AG10803 (cell line): ENCODE data around the gene MYMK.

Source experiments
- DNase-seq: peaks from one replicate; pipeline ENCODE4 v3.0.0; 2010; ENCODE audit warnings: low read depth
- H3K4me3 ChIP-seq: 2 replicates; pipeline ENCODE4 v1.5.1; 2011; ENCODE audit warnings: mild to moderate bottlenecking, low read length, control low read depth
- TF ChIP-seq, protein P1 (sequence below): conservative IDR thresholded peaks from 2 replicates; pipeline ENCODE4 v1.5.1; 2011; ENCODE audit warnings: mild to moderate bottlenecking, low read length, control low read depth, inconsistent platforms

MYMK gene

DNA sequence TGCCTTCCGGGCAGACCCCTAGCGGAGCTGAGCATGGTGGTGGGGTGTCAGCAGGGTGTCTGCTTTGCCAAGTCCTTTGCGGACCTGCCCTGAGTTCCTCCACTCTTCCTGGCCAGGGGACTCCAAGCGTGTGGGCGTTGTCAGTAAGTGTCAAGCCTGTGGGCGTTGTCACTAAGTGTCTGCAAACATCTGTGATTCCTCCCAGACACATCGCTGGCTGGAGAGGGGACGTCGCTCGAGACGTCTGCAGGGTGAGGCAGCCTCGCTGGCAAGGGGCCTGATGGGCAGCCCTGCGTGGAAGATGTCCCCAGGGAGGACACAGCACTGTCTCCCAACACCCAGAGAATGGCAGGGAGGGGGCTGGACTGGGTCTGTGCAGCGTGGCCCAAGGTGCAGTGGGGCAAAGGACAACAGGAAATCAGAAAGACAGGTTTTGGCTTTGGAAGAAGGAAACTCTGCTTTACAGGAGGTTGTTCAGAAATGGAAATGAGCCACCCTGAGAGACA lies 38.6 kb upstream of the MYMK start:
- no peak overlapping the region for H3K4me3 ChIP-seq
- peak; percentile 30 for DNase-seq
- TF ChIP-seq, protein P1, sequence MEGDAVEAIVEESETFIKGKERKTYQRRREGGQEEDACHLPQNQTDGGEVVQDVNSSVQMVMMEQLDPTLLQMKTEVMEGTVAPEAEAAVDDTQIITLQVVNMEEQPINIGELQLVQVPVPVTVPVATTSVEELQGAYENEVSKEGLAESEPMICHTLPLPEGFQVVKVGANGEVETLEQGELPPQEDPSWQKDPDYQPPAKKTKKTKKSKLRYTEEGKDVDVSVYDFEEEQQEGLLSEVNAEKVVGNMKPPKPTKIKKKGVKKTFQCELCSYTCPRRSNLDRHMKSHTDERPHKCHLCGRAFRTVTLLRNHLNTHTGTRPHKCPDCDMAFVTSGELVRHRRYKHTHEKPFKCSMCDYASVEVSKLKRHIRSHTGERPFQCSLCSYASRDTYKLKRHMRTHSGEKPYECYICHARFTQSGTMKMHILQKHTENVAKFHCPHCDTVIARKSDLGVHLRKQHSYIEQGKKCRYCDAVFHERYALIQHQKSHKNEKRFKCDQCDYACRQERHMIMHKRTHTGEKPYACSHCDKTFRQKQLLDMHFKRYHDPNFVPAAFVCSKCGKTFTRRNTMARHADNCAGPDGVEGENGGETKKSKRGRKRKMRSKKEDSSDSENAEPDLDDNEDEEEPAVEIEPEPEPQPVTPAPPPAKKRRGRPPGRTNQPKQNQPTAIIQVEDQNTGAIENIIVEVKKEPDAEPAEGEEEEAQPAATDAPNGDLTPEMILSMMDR: no peak

DNA sequence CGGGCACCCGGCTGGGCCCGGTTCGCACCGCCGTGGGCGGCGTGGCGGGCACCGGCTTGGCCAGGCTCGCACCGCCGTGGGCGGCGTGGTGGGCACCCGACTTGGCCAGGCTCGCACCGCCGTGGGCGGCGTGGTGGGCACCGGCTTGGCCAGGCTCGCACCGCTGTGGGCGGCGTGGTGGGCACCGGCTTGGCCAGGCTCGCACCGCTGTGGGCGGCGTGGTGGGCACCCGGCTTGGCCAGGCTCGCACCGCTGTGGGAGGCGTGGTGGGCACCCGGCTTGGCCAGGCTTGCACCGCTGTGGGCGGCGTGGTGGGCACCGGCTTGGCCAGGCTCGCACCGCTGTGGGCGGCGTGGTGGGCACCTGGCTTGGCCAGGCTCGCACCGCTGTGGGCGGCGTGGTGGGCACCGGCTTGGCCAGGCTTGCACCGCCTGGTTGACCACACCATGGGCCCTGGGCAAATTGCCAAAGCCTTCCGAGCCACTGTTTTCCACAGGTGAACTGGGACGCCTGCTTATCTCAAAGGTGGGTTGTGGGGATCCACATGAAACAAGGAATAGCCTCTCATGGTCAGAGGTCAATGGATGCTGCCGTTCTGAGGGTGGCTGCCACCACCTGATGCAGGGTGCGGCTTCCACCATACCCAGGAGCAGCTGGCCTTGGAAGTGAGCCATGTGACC lies 38.0 kb upstream of the MYMK start:
- DNase-seq: no peak
- TF ChIP-seq, protein P1: no peak
- H3K4me3 ChIP-seq: no peak overlapping the region

DNA sequence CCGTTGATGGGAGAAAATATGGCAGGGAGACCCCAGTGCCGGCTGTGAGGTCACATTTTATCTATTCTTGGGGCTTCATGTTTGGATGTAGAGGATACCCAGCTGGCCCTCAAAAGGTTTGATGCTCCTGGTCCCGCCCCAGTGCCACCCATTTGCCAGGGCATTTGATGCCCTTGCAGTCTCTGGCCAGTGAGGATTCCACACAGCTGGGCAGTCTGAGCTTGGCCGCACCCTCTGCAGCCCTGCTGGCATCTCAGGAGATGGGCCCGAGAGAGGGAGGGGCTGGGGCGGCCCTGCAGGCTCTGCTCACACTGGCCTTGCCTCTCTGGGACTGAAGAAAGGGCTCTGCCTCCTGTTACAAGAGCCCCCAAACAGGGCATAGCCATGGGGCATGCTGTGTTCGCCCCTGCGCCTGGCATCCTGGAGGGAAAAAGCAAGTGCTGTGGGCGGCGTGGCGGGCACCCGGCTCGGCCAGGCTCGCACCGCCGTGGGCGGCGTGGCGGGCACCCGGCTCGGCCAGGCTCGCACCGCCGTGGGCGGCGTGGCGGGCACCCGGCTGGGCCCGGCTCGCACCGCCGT lies 37.3 kb upstream of the MYMK start:
- H3K4me3 ChIP-seq: no peak overlapping the region
- no peak for DNase-seq
- TF ChIP-seq, protein P1: no peak

DNA sequence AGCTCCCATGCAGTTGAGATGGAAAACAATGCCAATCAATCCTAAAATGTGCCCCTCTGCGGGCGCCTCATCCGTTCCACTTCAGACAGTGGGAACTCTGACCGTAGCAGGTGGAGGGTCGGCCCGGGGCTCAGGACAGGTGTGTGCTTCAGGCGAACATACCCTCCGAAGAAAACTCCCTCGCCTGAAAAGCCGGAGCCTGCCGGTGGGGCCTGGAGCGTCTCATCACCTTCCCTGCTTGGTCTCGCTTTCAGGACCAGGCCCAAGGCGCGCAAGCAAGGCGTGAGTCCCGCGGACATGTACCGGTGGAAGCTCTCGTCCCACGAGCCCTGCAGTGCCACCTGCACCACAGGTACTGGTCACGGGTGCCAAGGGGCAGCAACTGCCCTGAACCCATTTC lies 36.2 kb upstream of the MYMK start:
- H3K4me3 ChIP-seq: no peak overlapping the region
- no peak for DNase-seq
- TF ChIP-seq, protein P1: no peak

DNA sequence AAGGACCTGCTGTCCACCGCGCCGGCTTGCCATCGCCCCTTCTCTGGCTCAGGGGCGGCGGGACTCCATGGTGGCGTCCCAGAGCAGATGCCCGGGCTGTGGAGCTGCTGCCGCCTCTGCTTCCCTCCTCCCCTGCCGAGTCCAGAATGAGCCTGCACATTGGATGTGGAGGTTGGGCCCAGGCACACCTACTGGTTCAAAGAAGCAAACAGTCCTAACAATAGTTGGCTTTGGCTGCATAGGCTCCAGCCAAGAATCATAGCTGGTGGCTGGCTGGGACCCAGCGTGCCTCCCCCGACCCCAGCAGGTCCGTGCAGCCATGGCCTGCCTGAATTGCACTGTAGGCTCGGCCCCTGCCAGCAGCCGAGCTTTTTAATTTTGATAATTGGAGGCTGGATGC lies 35.6 kb upstream of the MYMK start:
- TF ChIP-seq, protein P1: no peak
- DNase-seq: no peak
- no peak overlapping the region for H3K4me3 ChIP-seq

DNA sequence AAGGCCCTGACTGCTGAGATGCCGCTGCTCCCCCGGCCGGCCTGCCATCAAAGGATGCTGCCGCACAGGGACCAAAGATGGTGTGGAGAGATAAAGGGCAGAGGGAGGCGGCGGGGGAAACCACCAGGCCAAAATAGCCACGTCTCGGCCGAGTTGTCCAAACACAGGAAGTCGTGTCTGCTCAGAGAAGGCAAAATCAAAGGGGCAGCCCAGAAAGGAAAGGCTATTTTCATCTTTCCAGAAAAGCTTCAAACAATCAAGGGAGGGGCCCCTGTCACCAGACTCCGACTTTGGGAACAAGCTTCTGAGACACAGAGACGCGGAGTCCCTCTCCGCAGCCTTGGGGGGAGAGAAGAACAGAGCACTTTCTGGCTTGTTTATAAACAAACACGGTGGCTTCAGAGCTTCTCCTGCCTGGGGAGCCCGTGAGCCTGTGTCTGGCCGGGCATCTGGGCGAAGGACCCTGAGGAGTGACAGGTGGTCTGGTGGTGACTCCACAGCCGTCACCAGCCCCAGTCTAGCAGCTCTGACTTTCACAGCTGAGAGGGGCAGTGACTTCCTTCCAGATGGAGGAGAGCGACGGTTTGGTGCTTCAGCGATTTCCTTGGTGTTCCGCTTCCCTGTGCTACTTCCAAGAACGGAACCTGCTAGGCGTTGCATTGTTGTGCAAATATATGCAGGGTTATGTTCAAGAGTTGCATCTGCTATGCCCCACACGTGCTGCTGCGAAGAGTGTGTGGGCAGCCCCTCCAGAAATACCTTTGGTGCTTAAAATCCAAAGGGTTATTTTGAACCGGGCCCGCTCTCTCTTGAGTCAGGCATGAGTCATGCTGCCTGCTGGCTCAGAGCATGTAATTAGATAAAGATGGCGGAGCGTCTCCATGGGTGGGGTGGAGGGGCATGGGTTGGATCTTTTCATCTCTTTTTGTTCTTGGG lies 33.7 kb upstream of the MYMK start:
- TF ChIP-seq, protein P1: no peak
- peak overlapping the region; percentile 24 for H3K4me3 ChIP-seq
- DNase-seq: peak; percentile 79
